H9 (cell line): Measurements from ENCODE around the gene ERF. TPM values are rescaled to one million over a fixed set of nuclear protein-coding genes. Genes with fewer than 3 reads are reported as not detected.

Source experiments
- DNase-seq: peaks from one replicate; pipeline ENCODE4 v3.0.0-alpha.2; 2017
- H2AFZ ChIP-seq: one replicate; pipeline ENCODE4 v1.6.1; 2013; ENCODE audit warnings: mild to moderate bottlenecking, low read length, control low read depth, moderate library complexity
- H2AK5ac ChIP-seq: 2 replicates; pipeline ENCODE4 v1.6.1; 2013; ENCODE audit warnings: low read length, control low read depth, mixed read lengths; ENCODE audit not compliant: insufficient read length
- H2BK120ac ChIP-seq: one replicate; pipeline ENCODE4 v1.6.1; 2013; ENCODE audit warnings: low read depth, mild to moderate bottlenecking, low read length, control low read depth, inconsistent platforms; ENCODE audit not compliant: poor library complexity, severe bottlenecking
- H2BK12ac ChIP-seq: 2 replicates; pipeline ENCODE4 v1.6.1; 2013; ENCODE audit warnings: low read length, control low read depth, mixed read lengths, low read depth; ENCODE audit not compliant: insufficient read length
- H2BK15ac ChIP-seq: 2 replicates; pipeline ENCODE4 v1.6.1; 2013; ENCODE audit warnings: low read depth, low read length, control low read depth
- H2BK20ac ChIP-seq: one replicate; pipeline ENCODE4 v1.6.1; 2013; ENCODE audit warnings: low read depth, mild to moderate bottlenecking, low read length, control low read depth, inconsistent platforms; ENCODE audit not compliant: poor library complexity, severe bottlenecking
- H2BK5ac ChIP-seq: 2 replicates; pipeline ENCODE4 v1.6.1; 2013; ENCODE audit warnings: low read length, control low read depth, mixed read lengths; ENCODE audit not compliant: insufficient read length
- H3K14ac ChIP-seq: 2 replicates; pipeline ENCODE4 v1.6.1; 2013; ENCODE audit warnings: low read length, control low read depth; ENCODE audit not compliant: insufficient read depth
- H3K18ac ChIP-seq: 2 replicates; pipeline ENCODE4 v1.6.1; 2013; ENCODE audit warnings: low read depth, mild to moderate bottlenecking, mixed read lengths, low read length, control low read depth; ENCODE audit not compliant: insufficient read length
- H3K23ac ChIP-seq: 2 replicates; pipeline ENCODE4 v1.6.1; 2013; ENCODE audit warnings: low read length, control low read depth, mixed read lengths, low read depth; ENCODE audit not compliant: insufficient read length
- H3K23me2 ChIP-seq: 2 replicates; pipeline ENCODE4 v1.6.1; 2013; ENCODE audit warnings: low read depth, mild to moderate bottlenecking, mixed read lengths, low read length, control low read depth; ENCODE audit not compliant: insufficient read length, poor library complexity, severe bottlenecking
- H3K27ac ChIP-seq: 2 replicates; pipeline ENCODE4 v1.5.1; 2013; ENCODE audit warnings: low read length, control low read depth, mixed read lengths, low read depth; ENCODE audit not compliant: insufficient read length
- H3K27me3 ChIP-seq: 2 replicates; pipeline ENCODE4 v1.6.1; 2013; ENCODE audit warnings: low read length, control low read depth, inconsistent platforms; ENCODE audit not compliant: insufficient read depth
- H3K4ac ChIP-seq: 2 replicates; pipeline ENCODE4 v1.6.1; 2013; ENCODE audit warnings: low read depth, mild to moderate bottlenecking, control low read depth, inconsistent platforms, low read length, moderate library complexity
- H3K4me1 ChIP-seq: 2 replicates; pipeline ENCODE4 v1.6.1; 2013; ENCODE audit warnings: low read length, control low read depth, inconsistent platforms; ENCODE audit not compliant: insufficient read depth
- H3K4me2 ChIP-seq: 2 replicates; pipeline ENCODE4 v1.6.1; 2013; ENCODE audit warnings: low read length, control low read depth, mixed read lengths; ENCODE audit not compliant: insufficient read length, insufficient read depth
- H3K56ac ChIP-seq: 2 replicates; pipeline ENCODE4 v1.6.1; 2013; ENCODE audit warnings: low read depth, mild to moderate bottlenecking, mixed read lengths, low read length, control low read depth; ENCODE audit not compliant: insufficient read length
- H3K79me1 ChIP-seq: 2 replicates; pipeline ENCODE4 v1.6.1; 2013; ENCODE audit warnings: low read depth, mild to moderate bottlenecking, moderate library complexity, low read length, control low read depth, inconsistent platforms; ENCODE audit not compliant: insufficient read depth, poor library complexity, severe bottlenecking
- H3K79me2 ChIP-seq: 2 replicates; pipeline ENCODE4 v1.6.1; 2013; ENCODE audit warnings: low read length, control low read depth, inconsistent platforms; ENCODE audit not compliant: insufficient read depth
- H3K9ac ChIP-seq: 2 replicates; pipeline ENCODE4 v1.6.1; 2013; ENCODE audit warnings: low read length, control low read depth, mixed read lengths; ENCODE audit not compliant: insufficient read length; ENCODE audit errors: extremely low read depth
- H3K9me3 ChIP-seq: one replicate; pipeline ENCODE4 v1.6.1; 2013; ENCODE audit warnings: low read depth, low read length, inconsistent platforms; ENCODE audit not compliant: control insufficient read depth
- H3T11ph ChIP-seq: one replicate; pipeline ENCODE4 v1.6.1; 2013; ENCODE audit warnings: mild to moderate bottlenecking, low read length, control low read depth, inconsistent platforms
- H4K20me1 ChIP-seq: one replicate; pipeline ENCODE4 v1.6.1; 2013; ENCODE audit not compliant: control insufficient read depth, insufficient read length, insufficient read depth
- H4K5ac ChIP-seq: 2 replicates; pipeline ENCODE4 v1.6.1; 2013; ENCODE audit warnings: low read depth, mild to moderate bottlenecking, mixed read lengths, low read length, control low read depth; ENCODE audit not compliant: insufficient read length
- H4K8ac ChIP-seq: replicated peaks from 2 replicates; pipeline ENCODE4 v1.6.1; 2013; ENCODE audit warnings: low read length, control low read depth, mixed read lengths, low read depth; ENCODE audit not compliant: insufficient read length
- H4K91ac ChIP-seq: 2 replicates; pipeline ENCODE4 v1.6.1; 2013; ENCODE audit warnings: low read depth, mild to moderate bottlenecking, moderate library complexity, mixed read lengths, low read length, control low read depth; ENCODE audit not compliant: insufficient read length
- H3K27ac Mint-ChIP-seq, 3 experiments: 2 replicates in 2 of 3; 3 replicates in 1 of 3; pipeline ENCODE4 v1.8.0; 2020 to 2021; ENCODE audit warnings: mixed read lengths in 3 of 3, mild to moderate bottlenecking in 1 of 3, moderate library complexity in 1 of 3
- H3K27me3 Mint-ChIP-seq: 2 replicates; pipeline ENCODE4 v1.8.0; 2021; ENCODE audit warnings: low read depth, mild to moderate bottlenecking, moderate library complexity, mixed read lengths
- H3K36me3 Mint-ChIP-seq, 3 experiments: 2 replicates in 2 of 3; 3 replicates in 1 of 3; pipeline ENCODE4 v1.8.0; 2020 to 2021; ENCODE audit warnings: low read depth in 3 of 3, mixed read lengths in 3 of 3; ENCODE audit not compliant: insufficient read depth in 1 of 3
- H3K4me1 Mint-ChIP-seq, 2 experiments: 2 replicates each; pipeline ENCODE4 v1.8.0; 2020; ENCODE audit warnings: mixed read lengths in 2 of 2
- H3K4me3 Mint-ChIP-seq, 2 experiments: 2 replicates in 1 of 2; 3 replicates in 1 of 2; pipeline ENCODE4 v1.8.0; 2020 to 2021; ENCODE audit warnings: mild to moderate bottlenecking in 2 of 2, mixed read lengths in 2 of 2, moderate library complexity in 1 of 2
- H3K9me3 Mint-ChIP-seq, 2 experiments: 2 replicates in 1 of 2; 3 replicates in 1 of 2; pipeline ENCODE4 v1.8.0; 2020; ENCODE audit warnings: mild to moderate bottlenecking in 2 of 2, mixed read lengths in 2 of 2, moderate library complexity in 1 of 2
- WGBS: extraction: QIAGEN DNeasy Blood & Tissue Kit; methylation state at CpG from one replicate; pipeline ENCODE4 v1.1.7; 2013; ENCODE audit warnings: missing lambda C conversion rate, low lambda C conversion rate, mixed read lengths; ENCODE audit not compliant: insufficient read length; ENCODE audit errors: extremely low coverage; 5-methylcytosine and 5-hydroxymethylcytosine counted together
- total RNA-seq: library from RNA; stranded (reverse); gene quantifications from 2 replicates; pipeline ENCODE4 v1.2.1, GENCODE V29; 2021
- TF ChIP-seq, protein P1 (sequence below): fragments of 200-600 bp; sonication (generic); conservative IDR thresholded peaks from 3 replicates; pipeline ENCODE4 v1.8.0; 2021; ENCODE audit warnings: antibody characterized with exemption, mild to moderate bottlenecking

ERF gene
- total RNA-seq, 1 experiment from 2014 or later: 126 TPM

DNA sequence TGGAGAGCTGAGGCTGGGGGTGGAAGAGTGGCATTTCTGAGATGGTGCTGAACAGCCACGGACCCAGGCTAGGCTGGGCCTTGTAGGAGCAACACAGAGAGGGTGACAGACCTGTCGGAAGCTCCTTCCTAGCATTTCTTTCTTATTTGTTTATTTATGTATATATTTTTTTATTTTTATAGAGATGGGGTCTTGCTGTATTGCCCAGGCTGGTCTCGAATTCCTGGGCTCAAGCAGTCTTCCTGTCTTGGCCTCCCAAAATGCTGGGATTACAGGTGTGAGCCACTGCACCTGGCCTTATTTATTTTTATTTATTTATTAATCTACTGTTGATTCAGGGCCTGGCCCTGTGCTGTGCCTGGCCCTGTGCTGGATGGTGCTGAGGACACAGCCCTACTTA is 20.6 kb upstream of the ERF start:
- H3K9ac ChIP-seq: no peak overlapping the region
- no CpG with 5 or more reads among the region's 3 CpGs for WGBS
- no peak overlapping the region for H2BK20ac ChIP-seq
- H4K91ac ChIP-seq: no peak overlapping the region
- H3T11ph ChIP-seq: no peak overlapping the region
- no peaks in the 10 kb centered on the region for H3K79me1 ChIP-seq
- no peak overlapping the region for H3K18ac ChIP-seq
- H3K4me1 ChIP-seq: no peaks in the 10 kb centered on the region
- Mint-ChIP-seq H3K27ac (no peak overlapping the region), H3K36me3 (peaks cover 4 to 23% (median 16%) of the 10 kb centered on the region in 3 experiments; a peak in 6 of 7 replicates), H3K27me3 (no peaks in the 10 kb centered on the region), H3K9me3 (no peaks in the 10 kb centered on the region; a peak in 2 of 5 replicates), H3K4me1 (peaks cover 16 to 23% of the 10 kb centered on the region in 2 experiments), H3K4me3 (no peak overlapping the region)
- no peaks in the 10 kb centered on the region for H3K27me3 ChIP-seq
- no peak overlapping the region for H2AFZ ChIP-seq
- H3K56ac ChIP-seq: no peak overlapping the region
- H3K27ac ChIP-seq: no peak overlapping the region
- H4K8ac ChIP-seq: no peak overlapping the region
- no peak overlapping the region for H2BK12ac ChIP-seq
- H3K79me2 ChIP-seq: no peaks in the 10 kb centered on the region
- no peak overlapping the region for H4K5ac ChIP-seq
- DNase-seq: no peak
- H3K4ac ChIP-seq: no peak overlapping the region
- no peak overlapping the region for H2BK5ac ChIP-seq
- no peak overlapping the region for H2AK5ac ChIP-seq
- no peaks in the 10 kb centered on the region for H3K23me2 ChIP-seq
- no peaks in the 10 kb centered on the region for H3K9me3 ChIP-seq
- H3K23ac ChIP-seq: no peak overlapping the region
- H2BK120ac ChIP-seq: no peak overlapping the region
- H2BK15ac ChIP-seq: no peak overlapping the region
- H3K14ac ChIP-seq: no peak overlapping the region
- TF ChIP-seq, protein P1, sequence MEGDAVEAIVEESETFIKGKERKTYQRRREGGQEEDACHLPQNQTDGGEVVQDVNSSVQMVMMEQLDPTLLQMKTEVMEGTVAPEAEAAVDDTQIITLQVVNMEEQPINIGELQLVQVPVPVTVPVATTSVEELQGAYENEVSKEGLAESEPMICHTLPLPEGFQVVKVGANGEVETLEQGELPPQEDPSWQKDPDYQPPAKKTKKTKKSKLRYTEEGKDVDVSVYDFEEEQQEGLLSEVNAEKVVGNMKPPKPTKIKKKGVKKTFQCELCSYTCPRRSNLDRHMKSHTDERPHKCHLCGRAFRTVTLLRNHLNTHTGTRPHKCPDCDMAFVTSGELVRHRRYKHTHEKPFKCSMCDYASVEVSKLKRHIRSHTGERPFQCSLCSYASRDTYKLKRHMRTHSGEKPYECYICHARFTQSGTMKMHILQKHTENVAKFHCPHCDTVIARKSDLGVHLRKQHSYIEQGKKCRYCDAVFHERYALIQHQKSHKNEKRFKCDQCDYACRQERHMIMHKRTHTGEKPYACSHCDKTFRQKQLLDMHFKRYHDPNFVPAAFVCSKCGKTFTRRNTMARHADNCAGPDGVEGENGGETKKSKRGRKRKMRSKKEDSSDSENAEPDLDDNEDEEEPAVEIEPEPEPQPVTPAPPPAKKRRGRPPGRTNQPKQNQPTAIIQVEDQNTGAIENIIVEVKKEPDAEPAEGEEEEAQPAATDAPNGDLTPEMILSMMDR: no peak
- no peaks in the 10 kb centered on the region for H4K20me1 ChIP-seq
- H3K4me2 ChIP-seq: no peak overlapping the region
